ENCODE data around the gene GLYATL3.

Gene GLYATL3

DNA sequence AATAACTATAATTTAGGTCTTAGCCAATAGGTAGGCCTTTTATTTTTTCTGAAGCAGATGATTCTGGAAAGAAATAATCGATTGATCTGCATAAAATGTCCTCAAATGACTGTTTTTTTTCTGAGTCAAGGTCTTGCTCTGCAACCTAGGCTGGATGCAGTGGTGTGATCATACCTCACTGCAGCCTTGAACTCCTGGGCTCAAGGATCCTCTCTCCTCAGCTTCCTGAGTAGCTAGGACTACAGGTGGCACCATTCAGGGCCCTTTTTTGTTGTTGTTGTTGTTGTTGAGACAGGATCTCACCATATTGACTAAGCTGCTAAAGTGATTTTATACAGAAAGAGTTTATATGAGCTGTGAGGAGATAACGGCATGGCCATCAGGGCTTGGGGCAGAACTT, 18.2 kb downstream of the GLYATL3 start:
- no peak overlapping the region for H3K4me3 ChIP-seq (ENCODE audit: low read length)
- H3K9ac ChIP-seq (ENCODE audit: low read length), result no peak overlapping the region
- no peak overlapping the region for H3K27ac ChIP-seq (ENCODE audit: low read depth, low read length)
- no peaks in the 10 kb centered on the region for H3K36me3 ChIP-seq (ENCODE audit: control insufficient read depth, insufficient read depth, low read length)
- H3K4me1 ChIP-seq (ENCODE audit: control insufficient read depth, insufficient read depth, low read length), result no peaks in the 10 kb centered on the region
- H3K27me3 ChIP-seq (ENCODE audit: control insufficient read depth, insufficient read depth, low read length), result no peaks in the 10 kb centered on the region

DNA sequence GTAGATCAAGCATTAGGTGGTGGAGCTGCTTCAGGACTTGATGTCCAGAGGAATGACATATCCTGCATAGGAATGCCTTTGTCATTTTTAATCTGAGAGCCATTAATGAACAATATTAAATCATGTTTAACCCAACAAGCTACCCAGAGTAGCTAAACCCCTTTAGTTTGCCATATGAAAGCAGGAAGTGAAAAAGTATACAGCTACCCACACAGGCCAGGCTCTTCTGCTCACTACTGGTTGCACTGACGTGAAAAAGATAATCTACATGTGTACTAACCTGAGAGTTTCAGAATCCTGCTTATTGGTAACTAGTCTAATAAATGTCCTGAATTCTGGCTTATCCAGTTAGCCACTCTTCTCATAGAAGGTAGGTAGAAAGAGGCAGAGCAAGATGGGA, 19.9 kb downstream of the GLYATL3 start:
- H3K36me3 ChIP-seq (ENCODE audit: control insufficient read depth, insufficient read depth, low read length), result no peaks in the 10 kb centered on the region
- no peak overlapping the region for H3K9ac ChIP-seq (ENCODE audit: low read length)
- no peak overlapping the region for H3K4me3 ChIP-seq (ENCODE audit: low read length)
- H3K27ac ChIP-seq (ENCODE audit: low read depth, low read length), result no peak overlapping the region
- no peaks in the 10 kb centered on the region for H3K27me3 ChIP-seq (ENCODE audit: control insufficient read depth, insufficient read depth, low read length)
- H3K4me1 ChIP-seq (ENCODE audit: control insufficient read depth, insufficient read depth, low read length), result no peaks in the 10 kb centered on the region

GRCh38 chr6:49522710-49523593, 23.2 kb downstream of the GLYATL3 start:
- Histone ChIP-seq H3K27ac (ENCODE audit: low read depth, low read length) (no peak overlapping the region), H3K4me1 (ENCODE audit: control insufficient read depth, insufficient read depth, low read length) (no peaks in the 10 kb centered on the region), H3K36me3 (ENCODE audit: control insufficient read depth, insufficient read depth, low read length) (no peaks in the 10 kb centered on the region), H3K27me3 (ENCODE audit: control insufficient read depth, insufficient read depth, low read length) (no peaks in the 10 kb centered on the region), H3K4me3 (ENCODE audit: low read length) (no peak overlapping the region), H3K9ac (ENCODE audit: low read length) (no peak overlapping the region)

DNA sequence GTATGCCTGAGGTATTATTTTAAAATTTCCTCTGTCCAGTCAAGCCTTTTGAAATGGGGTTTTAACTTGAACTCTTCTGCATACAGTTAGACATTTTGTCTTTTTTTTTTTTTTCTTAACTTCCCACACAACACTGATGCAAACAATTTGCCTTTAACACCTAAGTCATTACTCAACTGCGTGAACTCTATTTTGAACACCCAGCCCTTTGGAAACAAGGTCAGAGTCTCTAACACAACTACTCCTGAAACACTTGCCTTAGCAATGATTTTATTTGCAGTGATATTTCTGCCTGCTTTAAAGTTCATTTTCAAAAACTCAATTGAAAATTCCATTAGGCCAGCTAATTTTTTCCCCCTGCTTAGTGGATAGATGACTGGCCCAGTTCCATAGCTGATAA, 24.2 kb downstream of the GLYATL3 start:
- no peaks in the 10 kb centered on the region for H3K4me1 ChIP-seq (ENCODE audit: control insufficient read depth, insufficient read depth, low read length)
- H3K36me3 ChIP-seq (ENCODE audit: control insufficient read depth, insufficient read depth, low read length), result no peaks in the 10 kb centered on the region
- no peak overlapping the region for H3K27ac ChIP-seq (ENCODE audit: low read depth, low read length)
- no peak overlapping the region for H3K4me3 ChIP-seq (ENCODE audit: low read length)
- H3K9ac ChIP-seq (ENCODE audit: low read length), result no peak overlapping the region
- no peaks in the 10 kb centered on the region for H3K27me3 ChIP-seq (ENCODE audit: control insufficient read depth, insufficient read depth, low read length)

- H3K4me1 ChIP-seq (ENCODE audit: control insufficient read depth, insufficient read depth, low read length), result no peaks in the 10 kb centered on the region
- no peak overlapping the region for H3K27ac ChIP-seq (ENCODE audit: low read depth, low read length)
- no peaks in the 10 kb centered on the region for H3K36me3 ChIP-seq (ENCODE audit: control insufficient read depth, insufficient read depth, low read length)
- no peak overlapping the region for H3K9ac ChIP-seq (ENCODE audit: low read length)
- no peaks in the 10 kb centered on the region for H3K27me3 ChIP-seq (ENCODE audit: control insufficient read depth, insufficient read depth, low read length)
- H3K4me3 ChIP-seq (ENCODE audit: low read length), result no peak overlapping the region
These were observed 24.8 kb downstream of the GLYATL3 start for GRCh38 chr6:49524541-49524940.

- no peak overlapping the region for H3K4me3 ChIP-seq (ENCODE audit: low read length)
- H3K27me3 ChIP-seq (ENCODE audit: control insufficient read depth, insufficient read depth, low read length), result no peaks in the 10 kb centered on the region
- H3K9ac ChIP-seq (ENCODE audit: low read length), result no peak overlapping the region
- no peak overlapping the region for H3K27ac ChIP-seq (ENCODE audit: low read depth, low read length)
- no peaks in the 10 kb centered on the region for H3K36me3 ChIP-seq (ENCODE audit: control insufficient read depth, insufficient read depth, low read length)
- no peaks in the 10 kb centered on the region for H3K4me1 ChIP-seq (ENCODE audit: control insufficient read depth, insufficient read depth, low read length)
These were observed 26.9 kb downstream of the GLYATL3 start for GRCh38 chr6:49526598-49526997.

GRCh38 chr6:49527320-49527719, 27.6 kb downstream of the GLYATL3 start:
- Histone ChIP-seq H3K9ac (ENCODE audit: low read length) (no peak overlapping the region), H3K4me3 (ENCODE audit: low read length) (no peak overlapping the region), H3K27ac (ENCODE audit: low read depth, low read length) (no peak overlapping the region), H3K36me3 (ENCODE audit: control insufficient read depth, insufficient read depth, low read length) (no peaks in the 10 kb centered on the region), H3K27me3 (ENCODE audit: control insufficient read depth, insufficient read depth, low read length) (no peaks in the 10 kb centered on the region), H3K4me1 (ENCODE audit: control insufficient read depth, insufficient read depth, low read length) (no peaks in the 10 kb centered on the region)

- Histone ChIP-seq H3K9ac (ENCODE audit: low read length) (no peak overlapping the region), H3K27me3 (ENCODE audit: control insufficient read depth, insufficient read depth, low read length) (no peaks in the 10 kb centered on the region), H3K36me3 (ENCODE audit: control insufficient read depth, insufficient read depth, low read length) (no peaks in the 10 kb centered on the region), H3K4me1 (ENCODE audit: control insufficient read depth, insufficient read depth, low read length) (no peaks in the 10 kb centered on the region), H3K4me3 (ENCODE audit: low read length) (no peak overlapping the region), H3K27ac (ENCODE audit: low read depth, low read length) (no peak overlapping the region)
These were observed 28.8 kb downstream of the GLYATL3 start for GRCh38 chr6:49528571-49528970.

- Histone ChIP-seq H3K27ac (ENCODE audit: low read depth, low read length) (no peak overlapping the region), H3K4me3 (ENCODE audit: low read length) (no peak overlapping the region), H3K36me3 (ENCODE audit: control insufficient read depth, insufficient read depth, low read length) (no peaks in the 10 kb centered on the region), H3K27me3 (ENCODE audit: control insufficient read depth, insufficient read depth, low read length) (no peaks in the 10 kb centered on the region), H3K4me1 (ENCODE audit: control insufficient read depth, insufficient read depth, low read length) (no peaks in the 10 kb centered on the region), H3K9ac (ENCODE audit: low read length) (no peak overlapping the region)
These were observed 30.5 kb downstream of the GLYATL3 start for GRCh38 chr6:49530141-49530776.

DNA sequence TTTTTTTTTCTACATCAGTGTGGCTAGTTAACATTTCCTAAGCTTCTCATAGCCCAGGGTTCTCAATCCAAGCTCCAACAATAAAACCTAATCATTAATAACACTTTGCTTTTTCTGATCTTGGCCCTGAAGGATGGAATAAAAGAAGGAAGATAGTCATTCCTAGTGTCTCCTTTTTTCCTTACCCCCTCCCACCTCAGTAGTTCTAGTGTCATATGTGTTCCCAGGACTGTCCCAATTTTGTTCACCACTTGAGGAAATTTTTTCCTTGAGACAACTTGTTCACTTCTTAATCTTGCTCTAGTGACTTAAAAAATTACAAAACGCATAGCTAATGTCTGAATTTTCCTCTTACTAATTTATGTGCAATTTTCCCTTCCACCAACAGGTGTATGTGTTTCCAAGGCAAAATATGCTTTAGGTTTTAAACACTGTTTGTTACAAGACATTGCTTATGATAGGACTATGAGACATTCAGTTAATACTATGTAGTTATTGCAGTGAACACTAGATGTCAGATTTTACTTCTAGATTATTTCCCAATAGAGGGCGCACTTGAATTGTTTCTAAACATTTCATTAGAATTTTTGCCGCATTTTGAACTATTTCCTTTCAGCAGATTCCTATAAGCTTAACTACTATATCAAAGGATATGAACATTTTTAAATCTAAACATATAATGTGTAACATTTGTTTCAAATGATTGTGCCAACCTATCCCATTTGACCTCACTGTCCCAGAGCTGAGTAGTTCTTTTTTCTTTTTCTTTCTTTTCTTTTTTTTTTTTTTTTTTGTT, 32.2 kb downstream of the GLYATL3 start:
- no peak overlapping the region for H3K9ac ChIP-seq (ENCODE audit: low read length)
- no peaks in the 10 kb centered on the region for H3K4me1 ChIP-seq (ENCODE audit: control insufficient read depth, insufficient read depth, low read length)
- H3K36me3 ChIP-seq (ENCODE audit: control insufficient read depth, insufficient read depth, low read length), result no peaks in the 10 kb centered on the region
- no peaks in the 10 kb centered on the region for H3K27me3 ChIP-seq (ENCODE audit: control insufficient read depth, insufficient read depth, low read length)
- H3K4me3 ChIP-seq (ENCODE audit: low read length), result no peak overlapping the region
- no peak overlapping the region for H3K27ac ChIP-seq (ENCODE audit: low read depth, low read length)

GRCh38 chr6:49535795-49536194, 36.1 kb downstream of the GLYATL3 start:
- H3K9ac ChIP-seq (ENCODE audit: low read length), result no peak overlapping the region
- H3K4me3 ChIP-seq (ENCODE audit: low read length), result no peak overlapping the region
- H3K4me1 ChIP-seq (ENCODE audit: control insufficient read depth, insufficient read depth, low read length), result no peaks in the 10 kb centered on the region
- no peak overlapping the region for H3K27ac ChIP-seq (ENCODE audit: low read depth, low read length)
- no peaks in the 10 kb centered on the region for H3K27me3 ChIP-seq (ENCODE audit: control insufficient read depth, insufficient read depth, low read length)
- H3K36me3 ChIP-seq (ENCODE audit: control insufficient read depth, insufficient read depth, low read length), result no peaks in the 10 kb centered on the region

GRCh38 chr6:49539102-49539501, 39.4 kb downstream of the GLYATL3 start:
- Histone ChIP-seq H3K9ac (ENCODE audit: low read length) (no peak overlapping the region), H3K27me3 (ENCODE audit: control insufficient read depth, insufficient read depth, low read length) (no peaks in the 10 kb centered on the region), H3K4me3 (ENCODE audit: low read length) (no peak overlapping the region), H3K27ac (ENCODE audit: low read depth, low read length) (no peak overlapping the region), H3K36me3 (ENCODE audit: control insufficient read depth, insufficient read depth, low read length) (no peaks in the 10 kb centered on the region), H3K4me1 (ENCODE audit: control insufficient read depth, insufficient read depth, low read length) (no peaks in the 10 kb centered on the region)

All from rectal smooth muscle tissue (tissue), 1 donor.